K562 (cell line): ENCODE data around the gene PBX1. TPM values are rescaled to one million over a fixed set of nuclear protein-coding genes. Genes with fewer than 3 reads are reported as not detected.

Source experiments
- ATAC-seq: fragments of 200-7000 bp; cut with Tn5 transposase; 3 replicates; pipeline ENCODE4 v1.9.1; 2020; ENCODE audit warnings: moderate library complexity
- BruUV-seq: library from RNA; stranded (reverse); fragments of 400-500 nt; replicated peaks from 2 replicates; lab custom pipeline; 2021; lab: Mats Ljungman, UMichigan
- CTCF ChIA-PET: fragments of 300-600 bp; formaldehyde crosslinking; extraction: SDS; loops from one replicate; lab custom pipeline; 2021; ENCODE audit warnings: low intra/inter-chr PET ratio; lab: Yijun Ruan, JAX
- POLR2A ChIA-PET: fragments of 300-600, 350-650 bp; sonication (Branson Sonifier 250); formaldehyde crosslinking; extraction: SDS; loops from one replicate; lab custom pipeline; 2021; ENCODE audit warnings: antibody characterized with exemption, inconsistent platforms; lab: Yijun Ruan, JAX
- DNase-seq, 4 experiments: peaks; one replicate each; pipeline versions ENCODE4 v3.0.0 to v3.0.0-alpha.2; 2011 to 2018; ENCODE audit warnings: low spot score in 3 of 4, mixed read lengths in 3 of 4; ENCODE audit errors: extremely low read depth in 1 of 4
- FAIRE-seq: peaks from 2 replicates; lab custom pipeline; 2011; peaks lifted over from hg19 to GRCh38; lab: Jason Lieb, UNC
- H2AFZ ChIP-seq: 2 replicates; pipeline ENCODE4 v1.6.0; 2011; ENCODE audit warnings: low read depth, low read length, control low read depth, inconsistent platforms
- H3K27ac ChIP-seq: fragments of 200-600 bp; 3 replicates; pipeline ENCODE4 v1.8.0; 2011; ENCODE audit warnings: low read depth, mild to moderate bottlenecking, control low read depth, inconsistent platforms, low read length, moderate library complexity, mixed read lengths; ENCODE audit errors: extremely low read depth
- H3K27me3 ChIP-seq, 2 experiments: fragments of 300-600 bp in 1 of 2; 2 replicates in 1 of 2; 3 replicates in 1 of 2; pipeline versions ENCODE4 v1.6.0 to v1.8.0; 2011; ENCODE audit warnings: inconsistent platforms in 2 of 2, low read length in 2 of 2, mild to moderate bottlenecking in 1 of 2, mixed read lengths in 1 of 2, moderate library complexity in 1 of 2; ENCODE audit not compliant: control insufficient read depth in 2 of 2, insufficient read depth in 2 of 2
- H3K36me3 ChIP-seq: fragments of 300-600 bp; 3 replicates; pipeline ENCODE4 v1.8.0; 2011; ENCODE audit warnings: mild to moderate bottlenecking, low read length, inconsistent platforms; ENCODE audit not compliant: control insufficient read depth, insufficient read depth
- H3K4me1 ChIP-seq, 2 experiments: fragments of 200-600 bp in 1 of 2; replicated peaks in 1 of 2; 2 replicates in 1 of 2; 3 replicates in 1 of 2; pipeline versions ENCODE4 v1.5.1 to v1.8.0; 2011; ENCODE audit warnings: inconsistent platforms in 2 of 2, low read length in 2 of 2, mild to moderate bottlenecking in 1 of 2, mixed read lengths in 1 of 2, moderate library complexity in 1 of 2; ENCODE audit not compliant: control insufficient read depth in 2 of 2, insufficient read depth in 2 of 2
- H3K4me2 ChIP-seq: 2 replicates; pipeline ENCODE4 v1.6.1; 2011; ENCODE audit warnings: low read length, control low read depth, inconsistent platforms, mixed read lengths; ENCODE audit not compliant: insufficient read depth
- H3K4me3 ChIP-seq: fragments of 200-600 bp; sonication (generic), shearing (Covaris generic); 2 replicates; pipeline ENCODE4 v1.5.1; 2016; ENCODE audit warnings: control low read depth, inconsistent platforms
- H3K79me2 ChIP-seq: fragments of 200-600 bp; 3 replicates; pipeline ENCODE4 v1.8.0; 2011; ENCODE audit warnings: low read length, inconsistent platforms; ENCODE audit not compliant: control insufficient read depth, insufficient read depth
- H3K9ac ChIP-seq, 2 experiments: 2 replicates each; pipeline versions ENCODE4 v1.6.0 to v1.6.1; 2011; ENCODE audit warnings: low read depth in 2 of 2, low read length in 2 of 2, control low read depth in 1 of 2, inconsistent platforms in 1 of 2, mild to moderate bottlenecking in 1 of 2, mixed read lengths in 1 of 2; ENCODE audit not compliant: insufficient read depth in 1 of 2
- H3K9me1 ChIP-seq: one replicate; pipeline ENCODE4 v1.6.0; 2011; ENCODE audit warnings: inconsistent platforms, mild to moderate bottlenecking, low read length, moderate library complexity; ENCODE audit not compliant: control insufficient read depth, insufficient read depth
- H3K9me3 ChIP-seq: replicated peaks from 2 replicates; pipeline ENCODE4 v1.5.1; 2011; ENCODE audit warnings: low read depth, low read length, inconsistent platforms; ENCODE audit not compliant: control insufficient read depth, insufficient read depth
- H4K20me1 ChIP-seq: replicated peaks from 2 replicates; pipeline ENCODE4 v1.6.1; 2011; ENCODE audit warnings: low read length, inconsistent platforms, mixed read lengths; ENCODE audit not compliant: control insufficient read depth, insufficient read depth
- HBP1 ChIP-seq: fragments of 450-650 bp; formaldehyde crosslinking; IDR thresholded peaks from 2 replicates; pipeline ENCODE4 v1.4.0; 2022; ENCODE audit warnings: missing genetic modification characterization
- JUND ChIP-seq, 2 experiments: IDR thresholded peaks; 2 replicates in 1 of 2; 3 replicates in 1 of 2; pipeline ENCODE4 v1.6.1; 2011; ENCODE audit warnings: borderline replicate concordance in 2 of 2, low read depth in 2 of 2, low read length in 2 of 2, improper control_type of control experiment in 1 of 2, missing biosample characterization in 1 of 2, missing genetic modification characterization in 1 of 2, missing genetic modification reagents in 1 of 2
- MAFF ChIP-seq: IDR thresholded peaks from 2 replicates; pipeline ENCODE4 v1.6.1; 2012; ENCODE audit warnings: low read length, improper control_type of control experiment
- REST ChIP-seq, 2 experiments: fragments of 450-650 bp; formaldehyde crosslinking in 1 of 2; IDR thresholded peaks; 2 replicates each; pipeline versions ENCODE4 v1.4.0 to v1.6.1; 2014 to 2020; ENCODE audit warnings: mild to moderate bottlenecking in 2 of 2, borderline replicate concordance in 1 of 2, low read depth in 1 of 2
- TAF9B ChIP-seq: fragments of 450-650 bp; IDR thresholded peaks from 2 replicates; pipeline ENCODE4 v1.6.1; 2018; ENCODE audit warnings: mild to moderate bottlenecking; ENCODE audit not compliant: partially characterized antibody
- ZNF551 ChIP-seq: fragments of 250-450 bp; sonication (Bioruptor Pico); IDR thresholded peaks from 2 replicates; pipeline ENCODE4 v1.5.0; 2021; ENCODE audit warnings: mild to moderate bottlenecking, moderate library complexity
- WGBS: fragments of 100-300 bp; shearing (Covaris generic); methylation state at CpG from one replicate; pipeline ENCODE4 v1.1.6; 2016; ENCODE audit warnings: low coverage, mixed read lengths; ENCODE audit not compliant: insufficient coverage; ENCODE audit errors: missing lambda C conversion rate; 5-methylcytosine and 5-hydroxymethylcytosine counted together
- in situ Hi-C: fragments of 300-500 bp; cut with MboI; formaldehyde crosslinking; loops from 4 replicates; pipeline ENCODE4 v1.15.0; 2018; ENCODE audit warnings: inconsistent platforms, mixed read lengths
- intact Hi-C: fragments of 100-400 bp; cut with micrococcal nuclease; formaldehyde crosslinking; loops from 2 replicates; pipeline ENCODE4 v1.14.2; 2022
- polyA plus RNA-seq, 8 experiments: library from polyadenylated mRNA; depleted of rRNA in 4 of 8; stranded (reverse) in 5 of 8; unstranded in 3 of 8; fragments of >200 nt; fragmentation: Nextera tagmentation in 2 of 8; fragmentation: Illumina TruSeq in 1 of 8; extraction: Ambion mirVana in 2 of 8; extraction: Trizol in 1 of 8; gene quantifications; 2 replicates each; pipeline versions ENCODE4 v1.2.1 to v1.2.3, GENCODE V29; 2011 to 2014; ENCODE audit warnings: inconsistent platforms in 1 of 8, missing spikeins in 1 of 8
- total RNA-seq, 7 experiments: library from RNA; depleted of rRNA in 6 of 7; stranded (reverse); fragments of >200 nt in 6 of 7; fragmentation: Illumina TruSeq in 2 of 7; extraction: Trizol in 2 of 7; gene quantifications; 2 replicates each; pipeline versions ENCODE4 v1.2.1 to v1.2.3, GENCODE V29; 2011 to 2021; ENCODE audit warnings: low replicate concordance in 1 of 7

Gene PBX1
- total and polyA plus RNA-seq, 9 of the 15 experiments (the other 6 are each of a cell fraction or from before 2014, with no cell fraction given) = 0.03 to 0.62 (median 0.17) TPM

GRCh38 chr1:164712131-164713036 is 153.4 kb downstream of the PBX1 start (continued):
- TF ChIP-seq ZNF551 (CRISPR knock-in tag) = no peak
- peak; percentile 50 for TF ChIP-seq TAF9B
- TF ChIP-seq MAFF = no peak
- TF ChIP-seq JUND (IDR thresholded peaks at IDR 0.05; ENCODE audit: borderline replicate concordance, low read depth, low read length) = peak; percentile 32
- peak; percentile 39; the same call in 1 of the 3 replicates for TF ChIP-seq JUND (tag; IDR thresholded peaks at IDR 0.05; ENCODE audit: borderline replicate concordance, low read depth, low read length)

- CTCF ChIA-PET = no interaction called here
- TF ChIP-seq REST (IDR thresholded peaks at IDR 0.05; ENCODE audit: borderline replicate concordance) = no peak
- TF ChIP-seq REST (CRISPR knock-in tag; IDR thresholded peaks at IDR 0.05; ENCODE audit: low read depth) = no peak
- no peak for TF ChIP-seq HBP1 (CRISPR knock-in tag)
Measured at GRCh38 chr1:164713456-164714207, 154.6 kb downstream of the PBX1 start.

More at GRCh38 chr1:164713456-164714207, 154.6 kb downstream of the PBX1 start:
- Histone ChIP-seq H2AFZ (no peak overlapping the region; the same call in 1 of the 2 replicates), H3K27me3 (no peaks in the 10 kb centered on the region; a peak in 1 of 5 replicates), H3K79me2 (no peaks in the 10 kb centered on the region), H3K4me1 (peaks cover 13 to 27% of the 10 kb centered on the region in 2 experiments; a peak in 3 of 5 replicates), H3K9me3 (no peaks in the 10 kb centered on the region), H3K27ac (no peak overlapping the region), H3K4me2 (no peak overlapping the region), H3K9ac (no peak overlapping the region), H3K9me1 (no peaks in the 10 kb centered on the region), H4K20me1 (no peaks in the 10 kb centered on the region), H3K36me3 (no peaks in the 10 kb centered on the region), H3K4me3 (no peak overlapping the region)
- no peak for ATAC-seq
- POLR2A ChIA-PET = no interaction called here
- no peak for DNase-seq
- intact Hi-C loops = loop anchor here (2.0 kb wide), 2 partner anchors 21 to 39 kb away; no protein-coding TSS in a partner anchor
- BruUV-seq = no TSS peak
- WGBS = 16% methylated on average over 5 of the region's 5 CpGs
- FAIRE-seq = no peak
- in situ Hi-C loops = no loop called here
